Measurements from ENCODE around the gene GSE1.

GSE1 gene

DNA sequence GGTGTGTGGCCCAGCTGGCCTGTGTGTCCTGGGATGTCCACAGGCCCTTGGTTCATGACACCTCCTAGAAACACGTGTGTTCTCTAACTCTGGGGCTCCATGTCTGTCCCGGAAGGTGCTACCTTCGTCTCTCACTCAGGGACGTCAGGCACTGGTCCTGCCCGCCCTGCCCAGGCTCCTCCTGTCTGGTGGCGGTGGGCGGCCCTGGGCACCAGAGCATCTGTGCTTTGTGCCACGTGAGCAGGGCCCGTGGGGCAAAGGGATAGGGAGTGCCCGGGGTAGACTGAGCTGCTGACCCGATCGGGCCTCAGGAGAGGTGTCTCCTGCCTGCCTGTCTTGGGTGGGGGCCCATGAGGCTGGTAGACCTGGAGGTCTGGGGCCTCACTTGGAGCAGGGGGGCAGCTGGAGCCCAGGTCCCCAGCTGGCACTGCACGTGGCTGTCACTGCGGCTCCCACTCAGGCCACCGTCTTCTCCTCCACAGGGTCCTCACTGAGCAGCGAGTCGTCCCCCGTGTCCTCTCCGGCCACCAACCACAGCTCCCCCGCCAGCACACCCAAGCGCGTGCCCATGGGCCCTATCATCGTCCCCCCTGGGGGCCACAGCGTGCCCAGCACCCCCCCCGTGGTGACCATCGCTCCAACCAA is 35.1 kb downstream of the GSE1 start:
- FAIRE-seq (no peak), DNase-seq (ENCODE audit: insufficient read length, low spot score) (no peak)
- TF ChIP-seq PAX5 (IDR thresholded peaks at IDR 0.05; ENCODE audit: insufficient read depth, low read length, severe bottlenecking) (no peak), POLR2AphosphoS5 (IDR thresholded peaks at IDR 0.05; ENCODE audit: low read depth, low read length) (no peak), SPI1 (IDR thresholded peaks at IDR 0.05; ENCODE audit: low read depth, low read length) (no peak), POLR2A (IDR thresholded peaks at IDR 0.05; ENCODE audit: low read depth, low read length) (no peak), TAF1 (IDR thresholded peaks at IDR 0.05; ENCODE audit: low read depth, low read length) (no peak), POU2F2 (IDR thresholded peaks at IDR 0.05; ENCODE audit: low read depth, low read length) (no peak)

DNA sequence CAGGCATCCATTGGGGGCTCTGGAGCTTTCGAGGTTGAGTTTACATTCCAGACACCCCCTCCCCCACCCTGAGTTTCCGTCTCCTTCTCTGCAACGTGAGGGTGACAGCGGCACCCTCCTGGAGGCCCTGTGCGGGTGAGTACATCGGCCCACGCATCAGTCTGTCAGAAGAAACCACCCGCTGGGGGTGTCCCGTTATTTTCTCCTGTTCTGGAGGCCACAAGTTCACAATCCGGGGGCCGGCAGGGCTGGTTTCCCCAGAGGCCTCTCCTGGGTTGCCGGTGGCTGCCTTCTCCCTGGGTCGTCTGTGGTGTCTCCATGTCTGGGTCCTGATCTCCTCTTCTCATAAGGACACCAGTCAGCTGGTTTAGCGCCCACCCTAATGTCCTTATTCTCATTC is 35.7 kb downstream of the GSE1 start:
- FAIRE-seq (no peak), DNase-seq (ENCODE audit: insufficient read length, low spot score) (no peak)
- TF ChIP-seq SPI1 (IDR thresholded peaks at IDR 0.05; ENCODE audit: low read depth, low read length) (no peak), POU2F2 (IDR thresholded peaks at IDR 0.05; ENCODE audit: low read depth, low read length) (no peak), POLR2A (IDR thresholded peaks at IDR 0.05; ENCODE audit: low read depth, low read length) (no peak), POLR2AphosphoS5 (IDR thresholded peaks at IDR 0.05; ENCODE audit: low read depth, low read length) (no peak), TAF1 (IDR thresholded peaks at IDR 0.05; ENCODE audit: low read depth, low read length) (no peak), PAX5 (IDR thresholded peaks at IDR 0.05; ENCODE audit: insufficient read depth, low read length, severe bottlenecking) (no peak)

DNA sequence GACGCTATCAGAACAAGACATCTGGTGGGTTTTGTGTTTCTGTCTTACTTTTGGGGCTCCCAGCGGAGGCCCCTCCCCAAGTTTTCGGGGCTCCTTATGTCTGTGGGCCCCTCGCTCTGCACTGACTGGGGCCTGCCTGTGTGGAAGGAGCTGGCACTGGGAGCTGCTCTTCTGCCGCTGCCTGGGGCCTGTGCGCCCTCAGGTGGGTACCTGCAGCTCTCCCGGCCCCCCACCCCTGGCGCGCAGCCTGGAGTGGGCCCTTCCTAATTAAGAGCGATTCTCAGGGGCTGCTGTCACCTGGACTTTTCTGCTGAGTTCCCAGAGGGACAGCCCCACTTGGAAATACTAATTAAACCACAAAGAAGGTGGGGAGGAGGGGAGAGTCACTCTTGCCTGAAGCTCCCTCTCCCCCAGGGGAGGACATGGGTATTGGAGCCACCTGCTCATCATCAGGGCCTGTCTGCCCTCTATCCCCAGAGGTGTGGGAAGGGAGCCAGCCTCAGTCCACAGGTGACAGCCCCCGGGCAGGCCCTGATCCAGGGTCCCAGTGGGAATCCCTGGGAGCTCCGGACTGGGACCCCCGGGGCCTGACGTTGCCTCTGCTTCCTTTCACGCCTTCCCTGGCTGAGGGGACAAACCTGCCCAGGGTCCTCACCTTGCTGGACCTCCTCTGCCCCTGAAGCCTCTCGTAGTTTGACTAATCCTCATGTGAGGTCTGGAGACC is 36.5 kb downstream of the GSE1 start:
- DNase-seq (ENCODE audit: insufficient read length, low spot score) = no peak
- FAIRE-seq = no peak

DNA sequence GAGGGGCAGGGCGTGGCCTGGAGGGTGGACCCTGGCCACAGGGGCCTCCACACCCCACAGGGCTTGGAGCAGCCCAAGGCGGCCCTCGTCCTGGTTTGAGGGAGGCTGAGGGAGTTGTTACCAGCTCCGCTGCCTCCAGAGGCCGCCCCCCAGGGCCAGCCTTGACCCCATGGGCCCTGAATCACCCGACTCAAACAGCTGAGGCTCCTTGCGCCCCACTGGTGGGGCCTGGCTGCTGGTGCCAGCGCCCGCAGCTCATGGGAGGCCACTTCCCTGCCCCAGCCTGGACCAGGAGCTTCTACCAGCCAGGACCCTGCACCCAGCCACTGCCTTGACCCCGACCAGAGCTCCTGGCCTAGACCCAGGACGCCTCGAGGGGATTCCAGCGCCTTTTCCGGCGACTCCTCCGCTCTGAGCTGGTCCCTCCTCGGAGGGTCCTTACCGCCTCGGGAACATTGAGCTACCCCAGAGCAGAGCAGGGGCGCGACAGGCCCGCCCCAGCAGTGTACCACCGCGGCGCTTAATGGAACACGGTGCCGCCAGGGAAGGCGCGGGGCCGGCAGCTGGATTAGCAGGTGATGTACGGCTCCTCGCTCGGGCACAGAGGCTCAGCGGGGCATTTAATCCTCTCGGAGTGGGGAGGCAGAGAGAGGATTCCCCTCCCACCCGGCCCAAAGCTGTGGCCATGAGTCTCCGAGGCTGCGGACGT is 37.2 kb downstream of the GSE1 start:
- FAIRE-seq (no peak), DNase-seq (ENCODE audit: insufficient read length, low spot score) (no peak)
- no peak for TF ChIP-seq PAX5 (IDR thresholded peaks at IDR 0.05; ENCODE audit: insufficient read depth, low read length, severe bottlenecking)
- no peak for TF ChIP-seq SPI1 (IDR thresholded peaks at IDR 0.05; ENCODE audit: low read depth, low read length)
- no peak for TF ChIP-seq TAF1 (IDR thresholded peaks at IDR 0.05; ENCODE audit: low read depth, low read length)
- TF ChIP-seq POU2F2 (IDR thresholded peaks at IDR 0.05; ENCODE audit: low read depth, low read length) = no peak
- TF ChIP-seq POLR2AphosphoS5 (IDR thresholded peaks at IDR 0.05; ENCODE audit: low read depth, low read length) = no peak
- no peak for TF ChIP-seq POLR2A (IDR thresholded peaks at IDR 0.05; ENCODE audit: low read depth, low read length)

More for the DNA sequence above, 36.5 kb downstream of the GSE1 start:
- TF ChIP-seq PAX5 (IDR thresholded peaks at IDR 0.05; ENCODE audit: insufficient read depth, low read length, severe bottlenecking) (no peak), POLR2A (IDR thresholded peaks at IDR 0.05; ENCODE audit: low read depth, low read length) (no peak), TAF1 (IDR thresholded peaks at IDR 0.05; ENCODE audit: low read depth, low read length) (no peak), POLR2AphosphoS5 (IDR thresholded peaks at IDR 0.05; ENCODE audit: low read depth, low read length) (no peak), SPI1 (IDR thresholded peaks at IDR 0.05; ENCODE audit: low read depth, low read length) (no peak), POU2F2 (IDR thresholded peaks at IDR 0.05; ENCODE audit: low read depth, low read length) (no peak)

DNA sequence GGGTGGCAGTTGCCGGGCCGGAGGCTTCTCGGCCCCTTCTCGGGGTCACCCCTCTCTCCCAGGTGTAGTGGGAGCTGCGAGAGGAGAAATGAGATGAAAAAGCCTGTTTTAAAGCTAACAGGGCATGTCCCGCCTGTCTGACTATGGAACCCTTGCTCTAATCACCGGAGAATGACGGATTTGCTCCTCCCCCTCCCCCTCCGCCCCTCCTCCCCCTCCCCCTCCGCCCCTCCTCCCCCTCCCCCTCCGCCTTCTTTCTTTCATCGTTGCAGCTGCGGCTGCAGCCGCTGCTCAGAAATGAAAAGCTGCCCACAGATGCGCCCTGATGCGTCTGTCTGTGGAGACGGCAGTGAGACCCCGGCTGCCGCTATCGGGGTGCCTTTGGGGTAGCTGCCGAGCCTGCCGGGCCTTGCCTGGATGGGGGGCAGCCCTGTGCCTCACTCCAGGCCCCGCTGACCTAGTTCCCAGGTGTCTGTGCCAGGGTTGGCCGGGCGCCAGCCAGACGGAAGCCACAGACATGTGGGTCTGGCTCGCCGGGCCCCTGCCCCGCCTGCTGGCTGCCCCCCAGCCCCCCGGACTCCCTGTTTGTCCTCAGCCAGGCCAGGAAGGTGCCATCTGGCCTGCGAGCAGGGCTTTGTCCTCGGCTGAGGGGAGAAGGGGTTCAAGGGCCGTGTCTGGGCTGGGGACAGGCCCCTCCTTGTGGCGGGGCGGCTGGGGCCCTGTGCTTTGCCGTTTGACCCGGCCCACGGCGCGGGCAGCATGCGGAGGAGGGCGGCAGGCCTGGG is 37.9 kb downstream of the GSE1 start:
- TF ChIP-seq TAF1 (IDR thresholded peaks at IDR 0.05; ENCODE audit: low read depth, low read length) (no peak), POU2F2 (IDR thresholded peaks at IDR 0.05; ENCODE audit: low read depth, low read length) (no peak), POLR2A (IDR thresholded peaks at IDR 0.05; ENCODE audit: low read depth, low read length) (no peak), PAX5 (IDR thresholded peaks at IDR 0.05; ENCODE audit: insufficient read depth, low read length, severe bottlenecking) (no peak), SPI1 (IDR thresholded peaks at IDR 0.05; ENCODE audit: low read depth, low read length) (no peak), POLR2AphosphoS5 (IDR thresholded peaks at IDR 0.05; ENCODE audit: low read depth, low read length) (no peak)
- no peak for FAIRE-seq
- DNase-seq (ENCODE audit: insufficient read length, low spot score) = no peak

DNA sequence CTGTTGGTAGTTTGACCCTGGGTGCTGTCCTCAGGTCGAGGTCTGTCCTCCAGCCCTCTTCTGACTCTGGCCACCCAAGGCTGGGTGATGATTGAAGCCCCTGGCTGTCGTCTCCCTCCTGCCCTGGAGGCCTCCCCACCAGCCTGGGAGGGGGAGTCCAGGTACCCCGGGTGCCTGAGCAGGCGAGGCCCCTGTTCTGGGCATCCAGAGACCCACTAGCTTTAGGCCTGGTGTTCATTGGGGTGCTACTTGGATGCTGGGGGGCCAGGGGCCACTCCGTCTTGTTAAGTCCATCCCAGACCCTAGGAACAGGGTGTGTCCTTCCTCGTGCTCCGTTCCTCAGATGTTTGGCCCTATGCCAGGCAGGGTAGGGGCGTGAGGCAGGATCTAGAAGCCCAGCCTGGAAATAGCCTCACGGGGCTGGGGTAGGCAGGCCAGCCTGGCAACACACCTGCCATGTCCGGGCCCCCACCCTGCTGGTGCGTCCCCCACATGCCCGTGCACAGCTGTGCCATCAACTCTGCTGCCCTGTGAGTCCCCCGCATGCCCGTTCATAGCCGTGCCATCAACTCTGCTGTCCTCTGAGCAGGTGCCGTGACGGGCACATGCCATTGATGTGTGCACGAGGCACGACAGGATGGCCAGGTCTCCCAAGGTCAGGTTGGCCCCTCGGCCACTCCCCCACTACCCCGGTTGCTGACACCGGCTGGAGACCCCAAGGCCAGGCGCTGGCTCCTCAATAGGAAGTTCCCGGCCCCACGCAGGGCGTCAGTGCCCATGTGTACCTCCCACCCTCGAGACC is 38.7 kb downstream of the GSE1 start:
- FAIRE-seq (no peak), DNase-seq (ENCODE audit: insufficient read length, low spot score) (no peak)
- TF ChIP-seq PAX5 (IDR thresholded peaks at IDR 0.05; ENCODE audit: insufficient read depth, low read length, severe bottlenecking) = no peak
- no peak for TF ChIP-seq POLR2A (IDR thresholded peaks at IDR 0.05; ENCODE audit: low read depth, low read length)
- TF ChIP-seq TAF1 (IDR thresholded peaks at IDR 0.05; ENCODE audit: low read depth, low read length) = no peak
- no peak for TF ChIP-seq SPI1 (IDR thresholded peaks at IDR 0.05; ENCODE audit: low read depth, low read length)
- TF ChIP-seq POLR2AphosphoS5 (IDR thresholded peaks at IDR 0.05; ENCODE audit: low read depth, low read length) = no peak
- TF ChIP-seq POU2F2 (IDR thresholded peaks at IDR 0.05; ENCODE audit: low read depth, low read length) = no peak

DNA sequence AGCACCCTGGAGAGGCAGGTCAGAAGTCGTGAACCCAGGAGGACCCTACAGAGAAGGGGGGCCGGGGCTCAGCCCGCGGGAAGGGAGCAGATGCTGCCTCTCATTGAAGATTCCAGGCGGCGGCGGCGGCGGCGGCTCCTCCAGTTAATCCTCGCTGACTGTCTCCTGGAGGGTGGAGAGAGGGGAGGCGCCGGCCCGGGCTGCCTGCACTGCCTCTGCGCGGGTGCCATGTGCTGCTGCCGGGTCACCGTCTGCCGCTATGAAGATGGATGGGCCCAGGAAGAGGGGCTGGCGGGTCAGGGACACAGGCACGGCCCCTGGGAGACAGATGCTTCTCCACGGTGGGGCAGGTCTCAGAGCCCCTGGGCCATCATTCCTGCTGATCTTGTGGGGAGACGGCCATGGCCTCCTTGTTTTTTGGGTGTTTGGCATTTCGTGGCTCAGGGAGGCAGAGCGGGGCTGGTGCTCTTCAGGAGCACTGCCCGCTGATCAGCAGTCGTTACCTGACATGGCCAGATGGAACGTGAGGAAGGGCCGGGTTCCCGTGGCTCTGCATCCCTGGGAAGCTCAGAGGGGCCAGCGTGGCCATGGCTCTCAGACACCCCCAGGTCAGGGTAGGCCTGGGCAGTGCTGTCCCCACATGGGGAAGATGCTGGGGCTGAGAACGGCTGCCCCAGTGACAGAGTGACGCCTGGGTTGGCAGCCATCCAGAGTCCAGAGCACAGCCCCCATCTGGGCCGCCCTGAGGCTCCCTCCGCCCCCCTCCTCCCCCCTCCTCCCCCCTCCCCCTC is 39.5 kb downstream of the GSE1 start:
- TF ChIP-seq POLR2A (IDR thresholded peaks at IDR 0.05; ENCODE audit: low read depth, low read length) (no peak), POU2F2 (IDR thresholded peaks at IDR 0.05; ENCODE audit: low read depth, low read length) (no peak), SPI1 (IDR thresholded peaks at IDR 0.05; ENCODE audit: low read depth, low read length) (no peak), POLR2AphosphoS5 (IDR thresholded peaks at IDR 0.05; ENCODE audit: low read depth, low read length) (no peak), TAF1 (IDR thresholded peaks at IDR 0.05; ENCODE audit: low read depth, low read length) (no peak), PAX5 (IDR thresholded peaks at IDR 0.05; ENCODE audit: insufficient read depth, low read length, severe bottlenecking) (no peak)
- DNase-seq (ENCODE audit: insufficient read length, low spot score) = no peak
- FAIRE-seq = no peak
